HepG2 (cell line): ENCODE data around the gene PBLD. TPM values are rescaled to one million over a fixed set of nuclear protein-coding genes. Genes with fewer than 3 reads are reported as not detected.

Source experiments
- CBFB ChIP-seq: sonication (generic); formaldehyde crosslinking; IDR thresholded peaks from 2 replicates; pipeline ENCODE4 v1.4.0; 2020; ENCODE audit warnings: missing genetic modification reagents
- CCDC6 ChIP-seq: sonication (generic); formaldehyde crosslinking; IDR thresholded peaks from 2 replicates; pipeline ENCODE4 v1.8.1; 2022; ENCODE audit warnings: mild to moderate bottlenecking, missing genetic modification reagents, moderate library complexity
- CENPX ChIP-seq: sonication (generic); formaldehyde crosslinking; IDR thresholded peaks from 2 replicates; pipeline ENCODE4 v1.9.0; 2021; ENCODE audit warnings: mild to moderate bottlenecking, missing genetic modification reagents, moderate library complexity
- DBP ChIP-seq: sonication (generic); formaldehyde crosslinking; IDR thresholded peaks from 2 replicates; pipeline ENCODE4 v1.4.0; 2020; ENCODE audit warnings: missing genetic modification reagents; ENCODE audit errors: not compliant biosample characterization
- FIP1L1 ChIP-seq: fragments of 200-400 bp; formaldehyde crosslinking; IDR thresholded peaks from 2 replicates; pipeline ENCODE4 v1.6.1; 2018; ENCODE audit warnings: low read depth, mild to moderate bottlenecking, low read length, moderate library complexity, borderline replicate concordance; ENCODE audit not compliant: insufficient read depth
- IKZF4 ChIP-seq: sonication (generic); formaldehyde crosslinking; IDR thresholded peaks from 2 replicates; pipeline ENCODE4 v1.5.1; 2020; ENCODE audit warnings: borderline replicate concordance, mild to moderate bottlenecking, low read depth, missing genetic modification reagents; ENCODE audit errors: not compliant biosample characterization
- ISL2 ChIP-seq: sonication (generic); formaldehyde crosslinking; IDR thresholded peaks from 2 replicates; pipeline ENCODE4 v1.5.0; 2020; ENCODE audit warnings: missing genetic modification reagents
- PHF8 ChIP-seq: sonication (generic); formaldehyde crosslinking; IDR thresholded peaks from 2 replicates; pipeline ENCODE4 v1.5.0; 2020; ENCODE audit warnings: missing genetic modification reagents
- POLR2AphosphoS2 ChIP-seq: IDR thresholded peaks from 2 replicates; pipeline ENCODE4 v1.6.1; 2011; ENCODE audit warnings: low read depth, low read length, improper control_type of control experiment
- PRPF4 ChIP-seq: fragments of 200-400 bp; formaldehyde crosslinking; IDR thresholded peaks from 2 replicates; pipeline ENCODE4 v1.6.1; 2016; ENCODE audit warnings: low read length, low read depth; ENCODE audit not compliant: poor library complexity, severe bottlenecking
- THAP9 ChIP-seq: sonication (generic); formaldehyde crosslinking; IDR thresholded peaks from 2 replicates; pipeline ENCODE4; 2020; ENCODE audit warnings: missing genetic modification reagents, mild to moderate bottlenecking, borderline replicate concordance
- ZEB1 ChIP-seq: IDR thresholded peaks from 2 replicates; pipeline ENCODE4 v1.6.1; 2012; ENCODE audit warnings: mild to moderate bottlenecking, low read depth, inconsistent platforms; ENCODE audit not compliant: insufficient replicate concordance
- ZFP62 ChIP-seq: sonication (generic); formaldehyde crosslinking; IDR thresholded peaks from 2 replicates; pipeline ENCODE4 v1.4.0; 2020; ENCODE audit warnings: missing genetic modification reagents
- ZNF296 ChIP-seq: sonication (generic); formaldehyde crosslinking; conservative IDR thresholded peaks from 2 replicates; pipeline ENCODE4 v1.5.0; 2020; ENCODE audit warnings: mild to moderate bottlenecking, missing genetic modification reagents
- ZNF816 ChIP-seq: sonication (generic); formaldehyde crosslinking; IDR thresholded peaks from 2 replicates; pipeline ENCODE4 v1.8.0; 2022; ENCODE audit warnings: missing genetic modification reagents, mild to moderate bottlenecking, borderline replicate concordance
- polyA plus RNA-seq, 8 experiments: library from polyadenylated mRNA; depleted of rRNA in 3 of 8; stranded (reverse) in 7 of 8; unstranded in 1 of 8; fragments of >200 nt; fragmentation: Illumina TruSeq in 4 of 8; extraction: Trizol in 4 of 8; gene quantifications; 2 replicates each; pipeline versions ENCODE4 v1.2.1 to v1.2.3, GENCODE V29; 2011 to 2016; ENCODE audit warnings: low read depth in 4 of 8, missing spikeins in 1 of 8, mixed read lengths in 1 of 8; ENCODE audit not compliant: insufficient read depth in 1 of 8
- total RNA-seq, 5 experiments: library from RNA; depleted of rRNA; stranded (reverse); fragments of >200 nt; fragmentation: Illumina TruSeq; extraction: Trizol; gene quantifications; 2 replicates each; pipeline ENCODE4 v1.2.3, GENCODE V29; 2016; ENCODE audit warnings: low read depth in 1 of 5
- TF ChIP-seq, protein P1 (sequence below): sonication (generic); formaldehyde crosslinking; IDR thresholded peaks from 2 replicates; pipeline ENCODE4 v1.4.0; 2020; ENCODE audit warnings: missing genetic modification reagents
- TF ChIP-seq, protein P2 (sequence below): sonication (generic); formaldehyde crosslinking; IDR thresholded peaks from 2 replicates; pipeline ENCODE4 v1.5.0; 2020; ENCODE audit warnings: missing genetic modification reagents
- TF ChIP-seq, protein P3 (sequence below): sonication (generic); formaldehyde crosslinking; IDR thresholded peaks from 2 replicates; pipeline ENCODE4 v1.8.0; 2022; ENCODE audit warnings: mild to moderate bottlenecking, missing genetic modification reagents
- TF ChIP-seq, protein P4 (sequence below): sonication (generic); formaldehyde crosslinking; IDR thresholded peaks from 2 replicates; pipeline ENCODE4 v1.4.0; 2020; ENCODE audit warnings: mild to moderate bottlenecking, missing genetic modification reagents

The PBLD gene
- total and polyA plus RNA-seq, 2 of the 13 experiments (the other 11 are each of a cell fraction or from before 2014, with no cell fraction given), result 0.42 to 3.1 TPM

DNA sequence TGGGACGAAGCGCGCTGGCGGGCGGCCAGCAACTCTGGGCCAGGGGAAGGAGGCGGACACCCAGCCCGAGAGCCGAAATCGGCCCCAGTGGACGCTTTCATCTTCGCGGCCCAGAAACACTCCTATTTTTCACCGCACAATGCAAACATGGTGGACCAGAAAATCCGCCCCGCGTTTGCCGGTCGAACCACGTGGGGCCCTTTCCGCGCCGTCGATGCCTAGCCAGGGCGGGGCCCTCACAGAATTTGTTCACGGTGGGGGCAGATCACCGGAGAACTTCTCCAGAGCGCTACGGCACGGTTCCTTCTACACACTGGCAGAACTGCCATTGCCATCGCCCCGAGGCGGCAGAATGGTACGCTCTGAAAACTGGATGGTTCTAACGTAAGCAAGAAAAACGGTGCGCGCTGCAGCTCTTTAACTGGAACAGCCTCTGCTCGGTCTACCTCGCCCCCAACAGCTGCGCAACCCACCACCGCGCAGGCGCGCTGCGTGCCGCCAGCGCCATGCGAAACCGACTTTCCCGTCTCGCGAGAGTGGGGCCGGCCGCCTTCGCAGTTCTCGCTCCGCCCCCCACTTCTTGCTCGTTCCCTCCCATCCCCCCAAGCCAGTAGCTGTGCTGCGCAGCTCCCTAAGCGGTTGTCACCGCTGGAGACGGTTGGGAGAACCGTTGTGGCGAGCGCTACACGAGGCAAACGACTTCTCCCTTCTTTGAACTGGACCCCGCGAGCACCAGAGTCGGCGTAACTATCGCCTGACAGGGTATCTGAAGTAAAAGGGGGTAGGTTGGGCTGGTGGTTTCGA is 1.1 kb downstream of the PBLD start, which contains the start of gene HNRNPH3 (continued):
- TF ChIP-seq, protein P1, sequence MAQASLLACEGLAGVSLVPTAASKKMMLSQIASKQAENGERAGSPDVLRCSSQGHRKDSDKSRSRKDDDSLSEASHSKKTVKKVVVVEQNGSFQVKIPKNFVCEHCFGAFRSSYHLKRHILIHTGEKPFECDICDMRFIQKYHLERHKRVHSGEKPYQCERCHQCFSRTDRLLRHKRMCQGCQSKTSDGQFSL, result peak; percentile 82
- TF ChIP-seq ZEB1 (no peak), THAP9 (CRISPR knock-in tag) (no peak), CBFB (peak; percentile 66), CENPX (no peak), ISL2 (CRISPR knock-in tag) (peak; percentile 59), POLR2AphosphoS2 (peak; percentile 82; the same call in 1 of the 2 replicates), ZNF296 (CRISPR knock-in tag) (no peak; the same call in 1 of the 2 replicates), ZFP62 (CRISPR knock-in tag) (no peak), IKZF4 (CRISPR knock-in tag) (peak; percentile 69), PHF8 (CRISPR knock-in tag) (peak; percentile 75), ZNF816 (CRISPR knock-in tag) (peak; percentile 88), CCDC6 (CRISPR knock-in tag) (peak; percentile 77), FIP1L1 (0 out of 2 replicates have a peak, but pooled peaks have one; percentile 53), DBP (CRISPR knock-in tag) (no peak), PRPF4 (peak; percentile 96)
- TF ChIP-seq, protein P2, sequence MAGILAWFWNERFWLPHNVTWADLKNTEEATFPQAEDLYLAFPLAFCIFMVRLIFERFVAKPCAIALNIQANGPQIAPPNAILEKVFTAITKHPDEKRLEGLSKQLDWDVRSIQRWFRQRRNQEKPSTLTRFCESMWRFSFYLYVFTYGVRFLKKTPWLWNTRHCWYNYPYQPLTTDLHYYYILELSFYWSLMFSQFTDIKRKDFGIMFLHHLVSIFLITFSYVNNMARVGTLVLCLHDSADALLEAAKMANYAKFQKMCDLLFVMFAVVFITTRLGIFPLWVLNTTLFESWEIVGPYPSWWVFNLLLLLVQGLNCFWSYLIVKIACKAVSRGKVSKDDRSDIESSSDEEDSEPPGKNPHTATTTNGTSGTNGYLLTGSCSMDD (CRISPR knock-in tag), result no peak
- TF ChIP-seq, protein P3, sequence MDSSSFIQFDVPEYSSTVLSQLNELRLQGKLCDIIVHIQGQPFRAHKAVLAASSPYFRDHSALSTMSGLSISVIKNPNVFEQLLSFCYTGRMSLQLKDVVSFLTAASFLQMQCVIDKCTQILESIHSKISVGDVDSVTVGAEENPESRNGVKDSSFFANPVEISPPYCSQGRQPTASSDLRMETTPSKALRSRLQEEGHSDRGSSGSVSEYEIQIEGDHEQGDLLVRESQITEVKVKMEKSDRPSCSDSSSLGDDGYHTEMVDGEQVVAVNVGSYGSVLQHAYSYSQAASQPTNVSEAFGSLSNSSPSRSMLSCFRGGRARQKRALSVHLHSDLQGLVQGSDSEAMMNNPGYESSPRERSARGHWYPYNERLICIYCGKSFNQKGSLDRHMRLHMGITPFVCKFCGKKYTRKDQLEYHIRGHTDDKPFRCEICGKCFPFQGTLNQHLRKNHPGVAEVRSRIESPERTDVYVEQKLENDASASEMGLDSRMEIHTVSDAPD, result no peak
- TF ChIP-seq, protein P4, sequence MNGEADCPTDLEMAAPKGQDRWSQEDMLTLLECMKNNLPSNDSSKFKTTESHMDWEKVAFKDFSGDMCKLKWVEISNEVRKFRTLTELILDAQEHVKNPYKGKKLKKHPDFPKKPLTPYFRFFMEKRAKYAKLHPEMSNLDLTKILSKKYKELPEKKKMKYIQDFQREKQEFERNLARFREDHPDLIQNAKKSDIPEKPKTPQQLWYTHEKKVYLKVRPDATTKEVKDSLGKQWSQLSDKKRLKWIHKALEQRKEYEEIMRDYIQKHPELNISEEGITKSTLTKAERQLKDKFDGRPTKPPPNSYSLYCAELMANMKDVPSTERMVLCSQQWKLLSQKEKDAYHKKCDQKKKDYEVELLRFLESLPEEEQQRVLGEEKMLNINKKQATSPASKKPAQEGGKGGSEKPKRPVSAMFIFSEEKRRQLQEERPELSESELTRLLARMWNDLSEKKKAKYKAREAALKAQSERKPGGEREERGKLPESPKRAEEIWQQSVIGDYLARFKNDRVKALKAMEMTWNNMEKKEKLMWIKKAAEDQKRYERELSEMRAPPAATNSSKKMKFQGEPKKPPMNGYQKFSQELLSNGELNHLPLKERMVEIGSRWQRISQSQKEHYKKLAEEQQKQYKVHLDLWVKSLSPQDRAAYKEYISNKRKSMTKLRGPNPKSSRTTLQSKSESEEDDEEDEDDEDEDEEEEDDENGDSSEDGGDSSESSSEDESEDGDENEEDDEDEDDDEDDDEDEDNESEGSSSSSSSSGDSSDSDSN (CRISPR knock-in tag), result peak; percentile 68
